GM18519 (cell line): ENCODE results near the gene KCP.

Source experiments
- ATAC-seq: cut with Tn5 transposase; IDR thresholded peaks from one replicate; pipeline ENCODE4 v1.9.1; 2021; ENCODE audit warnings: mild to moderate bottlenecking, moderate library complexity; ENCODE audit not compliant: unreplicated experiment, low FRiP score

The KCP gene

GRCh38 chr7:128908750-128909624, 1.5 kb downstream of the KCP start:
- no peak for ATAC-seq

GRCh38 chr7:128906766-128907559, 3.5 kb downstream of the KCP start:
- no peak for ATAC-seq

GRCh38 chr7:128906001-128906765, 4.3 kb downstream of the KCP start:
- no peak for ATAC-seq

- ATAC-seq: peak; percentile 56
These were observed 5.9 kb downstream of the KCP start for GRCh38 chr7:128904381-128905197.

GRCh38 chr7:128903621-128904361, 6.7 kb downstream of the KCP start:
- no peak for ATAC-seq

- no peak for ATAC-seq
These were observed 7.5 kb downstream of the KCP start for GRCh38 chr7:128902761-128903585.

- ATAC-seq: no peak
These were observed 10.3 kb downstream of the KCP start for GRCh38 chr7:128900237-128900636.

GRCh38 chr7:128899392-128899791, 11.1 kb downstream of the KCP start:
- ATAC-seq: no peak

GRCh38 chr7:128895320-128895719, 15.2 kb downstream of the KCP start:
- ATAC-seq: no peak

GRCh38 chr7:128894101-128894440, 16.4 kb downstream of the KCP start:
- ATAC-seq: no peak

GRCh38 chr7:128893251-128894100, 17.0 kb downstream of the KCP start:
- no peak for ATAC-seq

- ATAC-seq: no peak
These were observed 17.8 kb downstream of the KCP start for GRCh38 chr7:128892521-128893250.

GRCh38 chr7:128891942-128892269, 18.6 kb downstream of the KCP start:
- ATAC-seq: no peak

GRCh38 chr7:128891110-128891941, 19.2 kb downstream of the KCP start:
- no peak for ATAC-seq

GRCh38 chr7:128890306-128891109, 20.0 kb downstream of the KCP start:
- ATAC-seq: no peak

GRCh38 chr7:128889121-128889520, 21.4 kb downstream of the KCP start:
- ATAC-seq: no peak
